ENCODE measurements around the gene SH3BP1.
"Not testable (repeated sequence)": the region's sequence is repeated elsewhere in the genome, so short reads cannot be mapped to it uniquely, and the experiment has no call there.

SH3BP1 gene

DNA sequence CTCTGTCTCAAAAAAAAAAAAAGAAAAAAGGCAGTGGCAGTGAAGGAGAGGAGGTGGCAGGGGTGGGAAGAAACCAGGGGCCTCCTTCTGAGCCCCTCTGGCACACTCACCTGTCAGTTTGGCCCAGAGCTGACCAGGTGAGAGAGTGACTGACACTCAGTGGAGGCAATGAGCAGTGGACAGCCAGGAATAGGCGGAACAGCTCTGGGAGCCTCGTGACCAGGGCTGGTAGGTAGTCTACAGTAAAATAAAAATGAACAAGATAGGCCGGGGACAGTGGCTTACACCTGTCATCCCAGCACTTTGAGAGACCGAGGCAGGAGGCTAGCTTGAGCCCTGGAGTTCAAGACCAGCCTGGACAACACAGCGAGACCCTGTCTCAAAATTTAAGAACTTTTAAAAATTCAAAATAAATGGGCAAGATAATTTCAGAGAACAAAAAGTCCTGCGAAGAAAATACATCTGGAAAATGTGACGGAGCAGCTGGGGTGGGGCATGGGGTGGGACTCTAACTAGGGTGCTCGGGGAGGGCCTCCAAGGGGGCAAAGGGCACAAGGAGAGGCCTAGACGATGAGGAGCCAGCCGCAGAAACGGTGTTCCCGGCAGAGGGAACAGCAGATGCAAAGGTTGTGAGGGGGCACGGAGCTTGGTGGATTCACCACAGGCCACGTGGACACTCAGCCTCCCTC, 15.2 kb downstream of the SH3BP1 start:
- peaks cover 37% of the 10 kb centered on the region for H3K36me3 ChIP-seq (ENCODE audit: insufficient read depth, low read depth, low read length)
- no peak overlapping the region for H3K9ac ChIP-seq (ENCODE audit: low read depth, low read length)
- no peak overlapping the region for H3K27ac ChIP-seq (ENCODE audit: low read length)
- H3K9me3 ChIP-seq (ENCODE audit: insufficient read depth, low read depth, low read length) = no peaks in the 10 kb centered on the region
- H3K27me3 ChIP-seq (ENCODE audit: insufficient read depth, low read length) = no peaks in the 10 kb centered on the region
- 0 out of 2 replicates have a peak, but pooled peaks cover 3% of the 10 kb centered on the region for H3K4me1 ChIP-seq (ENCODE audit: insufficient read depth, low read length)
- no peak overlapping the region for H3K4me3 ChIP-seq (ENCODE audit: low read length)

DNA sequence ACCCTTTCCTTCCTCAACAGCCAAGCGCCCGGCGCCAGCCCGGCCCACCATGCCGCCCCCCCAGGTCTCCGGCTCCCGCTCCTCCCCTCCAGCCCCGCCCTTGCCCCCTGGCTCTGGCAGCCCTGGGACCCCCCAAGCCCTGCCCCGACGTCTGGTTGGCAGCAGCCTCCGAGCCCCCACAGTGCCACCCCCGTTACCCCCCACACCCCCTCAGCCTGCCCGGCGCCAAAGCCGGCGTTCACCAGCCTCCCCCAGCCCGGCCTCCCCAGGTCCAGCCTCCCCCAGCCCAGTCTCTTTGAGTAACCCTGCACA, 15.7 kb downstream of the SH3BP1 start:
- no peaks in the 10 kb centered on the region for H3K27me3 ChIP-seq (ENCODE audit: insufficient read depth, low read length)
- H3K27ac ChIP-seq (ENCODE audit: low read length) = no peak overlapping the region
- no peak overlapping the region for H3K4me3 ChIP-seq (ENCODE audit: low read length)
- H3K9ac ChIP-seq (ENCODE audit: low read depth, low read length) = no peak overlapping the region
- H3K36me3 ChIP-seq (ENCODE audit: insufficient read depth, low read depth, low read length) = peaks cover 32% of the 10 kb centered on the region
- H3K4me1 ChIP-seq (ENCODE audit: insufficient read depth, low read length) = 0 out of 2 replicates have a peak, but pooled peaks cover 4% of the 10 kb centered on the region
- no peaks in the 10 kb centered on the region for H3K9me3 ChIP-seq (ENCODE audit: insufficient read depth, low read depth, low read length)

GRCh38 chr22:37656583-37656982, 17.1 kb downstream of the SH3BP1 start:
- H3K4me3 ChIP-seq (ENCODE audit: low read length); H3K4me1 ChIP-seq (ENCODE audit: insufficient read depth, low read length); H3K9me3 ChIP-seq (ENCODE audit: insufficient read depth, low read depth, low read length); H3K9ac ChIP-seq (ENCODE audit: low read depth, low read length); H3K27ac ChIP-seq (ENCODE audit: low read length); H3K27me3 ChIP-seq (ENCODE audit: insufficient read depth, low read length): not testable (repeated sequence)
- peaks cover 19% of the 10 kb centered on the region for H3K36me3 ChIP-seq (ENCODE audit: insufficient read depth, low read depth, low read length)

GRCh38 chr22:37657590-37658132, 18.2 kb downstream of the SH3BP1 start:
- Histone ChIP-seq H3K4me3 (ENCODE audit: low read length) (peak overlapping the region; percentile 69), H3K36me3 (ENCODE audit: insufficient read depth, low read depth, low read length) (peaks cover 12% of the 10 kb centered on the region), H3K27ac (ENCODE audit: low read length) (no peak overlapping the region), H3K9me3 (ENCODE audit: insufficient read depth, low read depth, low read length) (no peaks in the 10 kb centered on the region), H3K9ac (ENCODE audit: low read depth, low read length) (peak overlapping the region; percentile 60; the same call in 1 of the 2 replicates), H3K27me3 (ENCODE audit: insufficient read depth, low read length) (no peaks in the 10 kb centered on the region), H3K4me1 (ENCODE audit: insufficient read depth, low read length) (0 out of 2 replicates have a peak, but pooled peaks cover 4% of the 10 kb centered on the region)

DNA sequence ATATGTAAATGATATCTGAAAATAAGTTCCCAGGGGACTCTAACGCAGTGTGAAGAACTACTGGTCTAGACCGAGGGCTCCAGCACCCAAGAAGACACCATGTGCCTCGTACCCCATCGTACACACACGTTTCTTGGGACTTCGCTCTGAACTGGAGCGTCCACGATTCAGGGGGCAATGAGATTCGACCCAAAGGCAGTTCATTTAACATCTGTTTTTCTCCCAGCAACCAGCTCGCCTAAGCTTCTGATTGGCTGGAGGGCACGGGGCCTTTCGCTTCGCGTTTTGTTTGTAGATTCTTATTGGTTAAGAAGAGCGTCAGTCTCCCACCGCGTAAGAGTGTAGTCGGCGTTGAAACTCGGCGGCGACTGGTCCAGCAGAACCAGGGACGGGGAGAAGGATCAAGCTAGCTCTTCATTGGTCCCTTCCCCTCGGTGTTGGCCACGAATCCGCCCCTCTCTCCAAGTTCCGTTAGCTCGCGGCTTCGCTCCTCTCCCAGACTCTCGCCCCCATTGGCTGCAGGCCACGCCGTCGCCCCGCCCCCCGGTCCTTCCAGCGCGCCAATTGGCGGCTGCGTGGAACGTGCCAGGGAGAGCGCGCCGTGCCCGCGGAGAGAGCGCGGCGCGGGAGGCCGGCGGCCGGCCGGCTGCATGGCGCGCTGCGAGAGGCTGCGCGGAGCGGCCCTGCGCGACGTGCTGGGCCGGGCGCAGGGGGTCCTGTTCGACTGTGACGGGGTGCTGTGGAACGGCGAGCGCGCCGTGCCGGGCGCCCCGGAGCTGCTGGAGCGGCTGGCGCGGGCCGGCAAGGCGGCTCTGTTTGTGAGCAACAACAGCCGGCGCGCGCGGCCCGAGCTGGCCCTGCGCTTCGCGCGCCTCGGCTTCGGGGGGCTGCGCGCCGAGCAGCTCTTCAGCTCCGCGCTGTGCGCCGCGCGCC, 18.9 kb downstream of the SH3BP1 start, which contains the start of gene PDXP:
Gene PDXP, plus strand, starts transcription at position 591 of the 933 bp plus-strand sequence. Its CDS starts 60 bp downstream, at position 651.
- peaks cover 6% of the 10 kb centered on the region; the same call in 1 of the 2 replicates for H3K36me3 ChIP-seq (ENCODE audit: insufficient read depth, low read depth, low read length)
- peak within 1 kb of the TSS; percentile 69 for H3K4me3 ChIP-seq (ENCODE audit: low read length)
- H3K4me1 ChIP-seq (ENCODE audit: insufficient read depth, low read length) = 0 out of 2 replicates have a peak, but pooled peaks cover 4% of the 10 kb centered on the region
- peak within 1 kb of the TSS; percentile 83; the same call in 1 of the 2 replicates for H3K9ac ChIP-seq (ENCODE audit: low read depth, low read length)
- H3K27ac ChIP-seq (ENCODE audit: low read length) = no peak within 1 kb of the TSS
- no peaks in the 10 kb centered on the region for H3K27me3 ChIP-seq (ENCODE audit: insufficient read depth, low read length)
- no peaks in the 10 kb centered on the region for H3K9me3 ChIP-seq (ENCODE audit: insufficient read depth, low read depth, low read length)

DNA sequence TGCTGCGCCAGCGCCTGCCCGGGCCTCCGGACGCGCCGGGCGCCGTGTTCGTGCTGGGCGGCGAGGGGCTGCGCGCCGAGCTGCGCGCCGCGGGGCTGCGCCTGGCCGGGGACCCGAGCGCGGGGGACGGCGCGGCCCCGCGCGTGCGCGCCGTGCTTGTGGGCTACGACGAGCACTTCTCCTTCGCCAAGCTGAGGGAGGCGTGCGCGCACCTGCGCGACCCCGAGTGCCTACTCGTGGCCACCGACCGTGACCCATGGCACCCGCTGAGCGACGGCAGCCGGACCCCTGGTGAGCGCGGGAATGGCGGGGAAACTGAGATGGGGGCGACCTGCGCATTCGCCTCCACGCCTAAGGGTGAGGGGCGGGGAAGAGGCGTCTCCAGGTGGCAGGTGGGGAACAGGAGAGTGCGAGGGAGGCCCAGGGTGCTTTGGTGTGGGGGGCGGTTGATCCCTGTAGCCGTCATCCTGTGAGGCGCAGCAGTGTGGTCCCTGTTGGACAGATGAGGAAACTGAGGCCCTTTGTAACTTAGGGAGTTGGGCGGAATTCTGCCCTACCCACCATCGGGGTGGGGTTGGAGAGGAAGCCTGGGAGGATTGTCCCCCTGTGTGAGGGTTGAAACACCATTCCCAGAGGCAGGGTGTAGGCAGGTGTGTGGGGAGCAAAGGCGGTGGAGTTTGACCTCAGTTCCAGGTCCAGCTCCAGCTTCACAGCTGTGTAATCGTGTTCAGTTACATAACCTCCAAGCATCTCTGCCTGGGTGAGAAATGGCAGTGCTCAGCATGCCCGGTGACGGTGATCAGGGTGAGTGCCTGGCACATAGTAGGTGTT, 19.8 kb downstream of the SH3BP1 start:
- Histone ChIP-seq H3K4me1 (ENCODE audit: insufficient read depth, low read length) (0 out of 2 replicates have a peak, but pooled peaks cover 4% of the 10 kb centered on the region), H3K9me3 (ENCODE audit: insufficient read depth, low read depth, low read length) (no peaks in the 10 kb centered on the region), H3K9ac (ENCODE audit: low read depth, low read length) (peak overlapping the region; percentile 83; the same call in 1 of the 2 replicates), H3K36me3 (ENCODE audit: insufficient read depth, low read depth, low read length) (no peaks in the 10 kb centered on the region; the same call in 1 of the 2 replicates), H3K4me3 (ENCODE audit: low read length) (peak overlapping the region; percentile 69), H3K27ac (ENCODE audit: low read length) (no peak overlapping the region), H3K27me3 (ENCODE audit: insufficient read depth, low read length) (no peaks in the 10 kb centered on the region)

GRCh38 chr22:37659897-37660708, 20.6 kb downstream of the SH3BP1 start:
- Histone ChIP-seq H3K27ac (ENCODE audit: low read length) (no peak overlapping the region), H3K9me3 (ENCODE audit: insufficient read depth, low read depth, low read length) (no peaks in the 10 kb centered on the region), H3K9ac (ENCODE audit: low read depth, low read length) (peak overlapping the region; percentile 83; the same call in 1 of the 2 replicates), H3K4me3 (ENCODE audit: low read length) (peak overlapping the region; percentile 69), H3K27me3 (ENCODE audit: insufficient read depth, low read length) (no peaks in the 10 kb centered on the region), H3K4me1 (ENCODE audit: insufficient read depth, low read length) (0 out of 2 replicates have a peak, but pooled peaks cover 4% of the 10 kb centered on the region), H3K36me3 (ENCODE audit: insufficient read depth, low read depth, low read length) (peaks cover 4% of the 10 kb centered on the region; the same call in 1 of the 2 replicates)

DNA sequence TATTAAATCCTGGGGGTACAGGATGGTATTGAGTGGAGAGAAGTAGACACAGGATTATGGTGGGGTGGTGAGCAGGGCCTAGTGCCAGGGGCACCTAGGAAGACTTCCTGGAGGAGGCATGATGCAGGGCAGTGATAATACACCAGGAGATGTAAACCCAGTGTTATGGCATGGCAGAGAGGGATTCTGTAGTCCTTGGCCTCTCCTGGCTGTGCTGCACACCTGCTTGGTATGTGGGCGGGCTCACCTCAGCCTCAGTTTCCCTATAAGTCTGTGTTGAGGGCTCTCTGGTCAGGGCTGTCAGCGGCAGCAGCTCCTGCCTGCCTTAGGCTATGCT, 21.2 kb downstream of the SH3BP1 start:
- no peaks in the 10 kb centered on the region for H3K9me3 ChIP-seq (ENCODE audit: insufficient read depth, low read depth, low read length)
- H3K36me3 ChIP-seq (ENCODE audit: insufficient read depth, low read depth, low read length) = peaks cover 9% of the 10 kb centered on the region; the same call in 1 of the 2 replicates
- H3K4me3 ChIP-seq (ENCODE audit: low read length) = no peak overlapping the region
- no peak overlapping the region for H3K27ac ChIP-seq (ENCODE audit: low read length)
- 0 out of 2 replicates have a peak, but pooled peaks cover 4% of the 10 kb centered on the region for H3K4me1 ChIP-seq (ENCODE audit: insufficient read depth, low read length)
- no peaks in the 10 kb centered on the region for H3K27me3 ChIP-seq (ENCODE audit: insufficient read depth, low read length)
- no peak overlapping the region for H3K9ac ChIP-seq (ENCODE audit: low read depth, low read length)

- H3K27ac ChIP-seq (ENCODE audit: low read length) = no peak overlapping the region
- no peaks in the 10 kb centered on the region for H3K9me3 ChIP-seq (ENCODE audit: insufficient read depth, low read depth, low read length)
- H3K4me1 ChIP-seq (ENCODE audit: insufficient read depth, low read length) = 0 out of 2 replicates have a peak, but pooled peaks cover 4% of the 10 kb centered on the region
- no peak overlapping the region for H3K4me3 ChIP-seq (ENCODE audit: low read length)
- no peak overlapping the region for H3K9ac ChIP-seq (ENCODE audit: low read depth, low read length)
- peaks cover 16% of the 10 kb centered on the region; the same call in 1 of the 2 replicates for H3K36me3 ChIP-seq (ENCODE audit: insufficient read depth, low read depth, low read length)
- H3K27me3 ChIP-seq (ENCODE audit: insufficient read depth, low read length) = no peaks in the 10 kb centered on the region
These were observed 21.9 kb downstream of the SH3BP1 start for GRCh38 chr22:37661160-37661924.

DNA sequence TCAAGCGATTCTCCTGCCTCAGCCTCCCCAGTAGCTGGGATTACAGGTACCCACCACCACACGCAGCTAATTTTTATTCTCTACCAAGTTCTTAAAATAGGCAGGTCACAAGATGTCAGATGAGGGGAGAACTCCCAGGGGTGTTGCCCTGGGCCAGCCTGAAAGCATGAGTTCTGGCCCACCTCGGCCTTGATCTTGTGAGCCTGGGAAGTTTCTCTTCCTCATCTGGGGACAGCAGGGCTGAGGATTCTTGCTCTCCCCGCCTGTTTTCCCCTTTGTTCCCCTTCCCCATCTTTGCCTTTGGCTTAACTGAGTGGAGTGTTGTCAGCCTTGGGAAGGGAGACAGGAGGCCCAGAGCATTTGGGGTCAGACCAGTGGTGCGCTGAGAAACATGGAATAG, 22.6 kb downstream of the SH3BP1 start:
- Histone ChIP-seq H3K9ac (ENCODE audit: low read depth, low read length) (no peak overlapping the region), H3K9me3 (ENCODE audit: insufficient read depth, low read depth, low read length) (no peaks in the 10 kb centered on the region), H3K27ac (ENCODE audit: low read length) (no peak overlapping the region), H3K36me3 (ENCODE audit: insufficient read depth, low read depth, low read length) (peaks cover 23% of the 10 kb centered on the region; the same call in 1 of the 2 replicates), H3K4me3 (ENCODE audit: low read length) (no peak overlapping the region), H3K27me3 (ENCODE audit: insufficient read depth, low read length) (no peaks in the 10 kb centered on the region), H3K4me1 (ENCODE audit: insufficient read depth, low read length) (0 out of 2 replicates have a peak, but pooled peaks cover 4% of the 10 kb centered on the region)

All from iPS-20b (cell line).